ENCODE data around the gene HTRA3. TPM values are rescaled to one million over a fixed set of nuclear protein-coding genes. Genes with fewer than 3 reads are reported as not detected.

The HTRA3 gene
- total and polyA plus RNA-seq, 2 experiments from 2014 or later, result 3.2 to 5.2 TPM

GRCh38 chr4:8328866-8329559 is 59.5 kb downstream of the HTRA3 start:
- TF ChIP-seq EZH2phosphoT487 (IDR thresholded peaks at IDR 0.05; ENCODE audit: insufficient read depth, low read depth), result no peak
- TF ChIP-seq EZH2 (IDR thresholded peaks at IDR 0.05; ENCODE audit: insufficient read depth, poor library complexity, severe bottlenecking), result no peak
- no peak for DNase-seq
- WGBS, 2 experiments (ENCODE audit: low coverage in 1 of 2, low lambda C conversion rate in 2 of 2, missing lambda C conversion rate in 2 of 2), result 77 to 78% methylated on average over 10 to 13 of the region's 13 CpGs
- Histone ChIP-seq H3K4me3 (no peak overlapping the region), H2AFZ (no peak overlapping the region), H3K27ac (no peak overlapping the region), H4K20me1 (ENCODE audit: insufficient read depth) (no peaks in the 10 kb centered on the region), H3K9ac (no peak overlapping the region), H3K36me3 (ENCODE audit: low read depth) (no peaks in the 10 kb centered on the region), H3K79me2 (ENCODE audit: insufficient read depth) (no peaks in the 10 kb centered on the region), H3K9me3 (ENCODE audit: low read depth) (no peaks in the 10 kb centered on the region), H3K4me2 (ENCODE audit: unreplicated experiment) (no peak overlapping the region), H3K4me1 (ENCODE audit: insufficient read depth) (peaks cover 11% of the 10 kb centered on the region), H3F3A (ENCODE audit: insufficient read depth) (no peaks in the 10 kb centered on the region), H3K27me3 (replicated peaks; ENCODE audit: insufficient read depth) (no peaks in the 10 kb centered on the region), H3K9me2 (ENCODE audit: insufficient read depth) (no peaks in the 10 kb centered on the region)
- in situ Hi-C loops (cut with MboI), result no loop called here

- Histone ChIP-seq H2AFZ (no peak overlapping the region), H3K27me3 (replicated peaks; ENCODE audit: insufficient read depth) (no peaks in the 10 kb centered on the region), H3K9me3 (ENCODE audit: low read depth) (no peaks in the 10 kb centered on the region), H3K36me3 (ENCODE audit: low read depth) (no peaks in the 10 kb centered on the region), H3K79me2 (ENCODE audit: insufficient read depth) (no peaks in the 10 kb centered on the region), H4K20me1 (ENCODE audit: insufficient read depth) (no peaks in the 10 kb centered on the region), H3K4me3 (no peak overlapping the region), H3K9ac (no peak overlapping the region), H3K4me2 (ENCODE audit: unreplicated experiment) (no peak overlapping the region), H3K27ac (no peak overlapping the region), H3F3A (ENCODE audit: insufficient read depth) (no peaks in the 10 kb centered on the region), H3K4me1 (ENCODE audit: insufficient read depth) (peaks cover 11% of the 10 kb centered on the region), H3K9me2 (ENCODE audit: insufficient read depth) (no peaks in the 10 kb centered on the region)
- WGBS, 2 experiments (ENCODE audit: low coverage in 1 of 2, low lambda C conversion rate in 2 of 2, missing lambda C conversion rate in 2 of 2), result 74 to 76% methylated on average over 6 of the region's 6 CpGs
- no peak for DNase-seq
- in situ Hi-C loops (cut with MboI), result no loop called here
- TF ChIP-seq EZH2 (IDR thresholded peaks at IDR 0.05; ENCODE audit: insufficient read depth, poor library complexity, severe bottlenecking), result no peak
- TF ChIP-seq EZH2phosphoT487 (IDR thresholded peaks at IDR 0.05; ENCODE audit: insufficient read depth, low read depth), result no peak
Observed at GRCh38 chr4:8329560-8329858, 60.0 kb downstream of the HTRA3 start.

GRCh38 chr4:8329859-8330761 is 60.6 kb downstream of the HTRA3 start:
- Histone ChIP-seq H3K4me2 (ENCODE audit: unreplicated experiment) (no peak overlapping the region), H4K20me1 (ENCODE audit: insufficient read depth) (no peaks in the 10 kb centered on the region), H3K27ac (no peak overlapping the region), H3K79me2 (ENCODE audit: insufficient read depth) (no peaks in the 10 kb centered on the region), H3K9me3 (ENCODE audit: low read depth) (no peaks in the 10 kb centered on the region), H3K9ac (no peak overlapping the region), H3K27me3 (replicated peaks; ENCODE audit: insufficient read depth) (no peaks in the 10 kb centered on the region), H3K36me3 (ENCODE audit: low read depth) (no peaks in the 10 kb centered on the region), H2AFZ (no peak overlapping the region), H3K4me3 (no peak overlapping the region), H3K9me2 (ENCODE audit: insufficient read depth) (no peaks in the 10 kb centered on the region), H3K4me1 (ENCODE audit: insufficient read depth) (peaks cover 9% of the 10 kb centered on the region), H3F3A (ENCODE audit: insufficient read depth) (no peaks in the 10 kb centered on the region)
- in situ Hi-C loops (cut with MboI), result no loop called here
- TF ChIP-seq EZH2 (IDR thresholded peaks at IDR 0.05; ENCODE audit: insufficient read depth, poor library complexity, severe bottlenecking), result no peak
- TF ChIP-seq EZH2phosphoT487 (IDR thresholded peaks at IDR 0.05; ENCODE audit: insufficient read depth, low read depth), result no peak
- 85 to 88% methylated on average over 20 of the region's 20 CpGs for WGBS, 2 experiments (ENCODE audit: low coverage in 1 of 2, low lambda C conversion rate in 2 of 2, missing lambda C conversion rate in 2 of 2)
- no peak for DNase-seq

DNA sequence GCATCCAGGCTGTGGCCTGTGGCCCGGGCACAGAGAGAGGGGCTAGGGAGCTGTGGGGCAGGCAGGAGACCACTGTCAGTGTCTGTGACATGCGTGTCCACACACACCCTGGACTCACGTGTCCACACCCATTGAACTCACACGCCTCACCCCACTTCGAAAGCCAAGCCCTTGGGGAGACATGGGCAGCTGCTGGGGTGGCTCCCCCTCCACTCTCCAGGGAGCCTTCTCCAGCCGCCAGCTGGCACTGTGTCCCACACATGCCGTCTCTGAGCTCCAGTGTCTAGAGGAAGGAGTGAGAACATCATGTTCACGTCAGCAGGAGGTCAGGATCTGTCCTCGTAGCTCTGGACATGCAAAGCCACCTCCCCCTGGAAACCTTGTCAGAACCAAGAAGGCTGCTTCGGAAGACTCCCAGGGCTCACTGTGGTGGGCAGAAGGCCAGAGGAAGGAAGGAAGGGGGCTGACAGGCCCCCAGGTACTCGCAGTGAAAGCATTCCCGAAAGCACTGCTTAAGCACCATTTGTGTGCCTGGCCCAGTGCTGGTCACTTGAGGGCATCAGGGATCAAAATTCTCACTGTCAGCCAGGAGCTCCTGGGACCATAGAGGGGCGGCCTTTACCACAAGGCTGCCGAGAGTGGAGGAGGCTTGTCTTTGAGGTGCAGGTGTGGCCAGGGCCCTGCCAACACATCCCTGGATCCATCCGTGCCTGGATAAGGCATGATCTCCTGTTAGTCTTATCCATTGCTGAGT is 61.4 kb downstream of the HTRA3 start:
- no peaks in the 10 kb centered on the region for H3K9me3 ChIP-seq (ENCODE audit: low read depth)
- H3K27me3 ChIP-seq (replicated peaks; ENCODE audit: insufficient read depth), result no peaks in the 10 kb centered on the region
- H3K9ac ChIP-seq, result no peak overlapping the region
- WGBS, 2 experiments (ENCODE audit: low coverage in 1 of 2, low lambda C conversion rate in 2 of 2, missing lambda C conversion rate in 2 of 2), result 31 to 39% methylated on average over 15 of the region's 15 CpGs
- no peak overlapping the region for H3K27ac ChIP-seq
- H4K20me1 ChIP-seq (ENCODE audit: insufficient read depth), result no peaks in the 10 kb centered on the region
- H3K79me2 ChIP-seq (ENCODE audit: insufficient read depth), result no peaks in the 10 kb centered on the region
- no peak overlapping the region for H3K4me3 ChIP-seq
- peaks cover under 1% of the 10 kb centered on the region; the same call in 1 of the 2 replicates for H3K4me1 ChIP-seq (ENCODE audit: insufficient read depth)
- in situ Hi-C loops (cut with MboI), result no loop called here
- H3K36me3 ChIP-seq (ENCODE audit: low read depth), result no peaks in the 10 kb centered on the region
- TF ChIP-seq EZH2 (IDR thresholded peaks at IDR 0.05; ENCODE audit: insufficient read depth, poor library complexity, severe bottlenecking) (no peak), EZH2phosphoT487 (IDR thresholded peaks at IDR 0.05; ENCODE audit: insufficient read depth, low read depth) (no peak)
- peak; percentile 48 for DNase-seq
- H3K4me2 ChIP-seq (ENCODE audit: unreplicated experiment), result no peak overlapping the region
- H3F3A ChIP-seq (ENCODE audit: insufficient read depth), result no peaks in the 10 kb centered on the region
- H3K9me2 ChIP-seq (ENCODE audit: insufficient read depth), result no peaks in the 10 kb centered on the region
- no peak overlapping the region for H2AFZ ChIP-seq

Data from GM23248 (cell line).